ENCODE results near the gene USP5. TPM values are rescaled to one million over a fixed set of nuclear protein-coding genes. Genes with fewer than 3 reads are reported as not detected.
A peak's percentile ranks its signal among the peaks of the same experiment; 100 is the strongest.
"Not testable (repeated sequence)": the region's sequence is repeated elsewhere in the genome, so short reads cannot be mapped to it uniquely, and the experiment has no call there.

The USP5 gene
- total RNA-seq, 2 experiments from 2014 or later, result 31.8 to 33.4 TPM

DNA sequence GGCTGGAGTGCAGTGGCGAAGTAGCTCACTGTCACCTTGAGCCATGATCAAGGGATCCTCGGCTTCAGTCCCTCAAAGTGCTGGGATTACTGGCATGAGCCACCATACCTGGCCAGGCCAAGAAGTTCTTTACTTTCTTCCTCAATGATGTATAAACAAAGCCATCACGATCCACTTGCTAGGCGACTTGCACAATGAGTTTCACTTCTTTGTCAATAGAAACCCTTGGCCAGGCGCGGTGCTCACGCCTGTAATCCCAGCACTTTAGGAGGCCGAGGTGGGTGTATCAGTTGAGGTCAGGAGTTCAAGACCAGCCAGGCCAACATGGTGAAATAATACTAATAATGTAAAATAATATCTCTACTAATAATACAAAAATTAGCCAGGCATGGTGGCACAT is 35.5 kb downstream of the USP5 start:
- no peaks in the 10 kb centered on the region for H3K9me3 ChIP-seq (ENCODE audit: control insufficient read depth in 1 of 2, insufficient read depth in 1 of 2, low read length in 2 of 2)
- no peaks in the 10 kb centered on the region for H3K36me3 Mint-ChIP-seq (ENCODE audit: low read depth)
- peaks cover 13% of the 10 kb centered on the region for H3K4me1 Mint-ChIP-seq (ENCODE audit: low read depth)
- H3K9me3 Mint-ChIP-seq, result no peaks in the 10 kb centered on the region
- ChIA-PET POLR2A (no interaction called here), CTCF (interaction anchor here (1.2 to 1.9 kb wide), 2 partner anchors 13 to 15 kb away, joined by 3 to 8 read pairs; partner anchors contain the start of gene SPSB2)
- ATAC-seq (ENCODE audit: poor library complexity), result no peak
- no peak overlapping the region for H3K4me3 Mint-ChIP-seq
- no peak for DNase-seq
- no peak overlapping the region for H3K27ac Mint-ChIP-seq
- H3K4me3 ChIP-seq (ENCODE audit: low read length), result no peak overlapping the region
- no peaks in the 10 kb centered on the region for H3K27me3 ChIP-seq (ENCODE audit: control insufficient read depth in 1 of 2, insufficient read depth in 2 of 2, low read length in 2 of 2)
- intact Hi-C loops (cut with DNase I, micrococcal nuclease), result no loop called here
- TF ChIP-seq, protein P1, sequence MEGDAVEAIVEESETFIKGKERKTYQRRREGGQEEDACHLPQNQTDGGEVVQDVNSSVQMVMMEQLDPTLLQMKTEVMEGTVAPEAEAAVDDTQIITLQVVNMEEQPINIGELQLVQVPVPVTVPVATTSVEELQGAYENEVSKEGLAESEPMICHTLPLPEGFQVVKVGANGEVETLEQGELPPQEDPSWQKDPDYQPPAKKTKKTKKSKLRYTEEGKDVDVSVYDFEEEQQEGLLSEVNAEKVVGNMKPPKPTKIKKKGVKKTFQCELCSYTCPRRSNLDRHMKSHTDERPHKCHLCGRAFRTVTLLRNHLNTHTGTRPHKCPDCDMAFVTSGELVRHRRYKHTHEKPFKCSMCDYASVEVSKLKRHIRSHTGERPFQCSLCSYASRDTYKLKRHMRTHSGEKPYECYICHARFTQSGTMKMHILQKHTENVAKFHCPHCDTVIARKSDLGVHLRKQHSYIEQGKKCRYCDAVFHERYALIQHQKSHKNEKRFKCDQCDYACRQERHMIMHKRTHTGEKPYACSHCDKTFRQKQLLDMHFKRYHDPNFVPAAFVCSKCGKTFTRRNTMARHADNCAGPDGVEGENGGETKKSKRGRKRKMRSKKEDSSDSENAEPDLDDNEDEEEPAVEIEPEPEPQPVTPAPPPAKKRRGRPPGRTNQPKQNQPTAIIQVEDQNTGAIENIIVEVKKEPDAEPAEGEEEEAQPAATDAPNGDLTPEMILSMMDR (IDR thresholded peaks at IDR 0.05), result no peak
- H3K27me3 Mint-ChIP-seq, result no peaks in the 10 kb centered on the region
- H3K27ac ChIP-seq (ENCODE audit: low read depth in 1 of 2, low read length in 2 of 2), result no peak overlapping the region
- peaks cover 18% of the 10 kb centered on the region for H3K4me1 ChIP-seq (ENCODE audit: insufficient read depth, low read length)
- H3K36me3 ChIP-seq (ENCODE audit: insufficient read depth, low read length), result peaks cover 11% of the 10 kb centered on the region

DNA sequence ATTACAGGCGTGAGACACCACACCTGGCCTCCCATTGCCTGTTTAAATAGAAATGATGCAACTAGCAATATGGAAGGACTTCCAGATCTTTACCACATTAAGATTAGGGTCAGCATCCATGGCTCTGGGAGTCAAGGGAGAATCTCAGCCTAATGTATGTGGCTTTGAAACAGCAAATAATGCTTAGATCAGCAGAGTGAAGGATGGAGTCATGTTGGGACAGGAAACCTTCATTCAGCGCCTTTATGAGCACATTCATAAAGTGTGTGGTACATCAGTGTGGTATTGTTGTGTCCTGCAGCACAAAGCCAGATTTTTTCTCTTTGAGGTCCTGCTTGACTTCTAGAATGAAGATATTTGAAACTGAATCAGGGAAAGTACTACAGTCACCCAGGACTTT is 36.4 kb downstream of the USP5 start:
- DNase-seq, result no peak
- H3K36me3 Mint-ChIP-seq (ENCODE audit: low read depth), result no peaks in the 10 kb centered on the region
- H3K4me1 ChIP-seq (ENCODE audit: insufficient read depth, low read length), result peaks cover 18% of the 10 kb centered on the region
- H3K36me3 ChIP-seq (ENCODE audit: insufficient read depth, low read length), result peaks cover 11% of the 10 kb centered on the region
- H3K9me3 ChIP-seq (ENCODE audit: control insufficient read depth in 1 of 2, insufficient read depth in 1 of 2, low read length in 2 of 2), result no peaks in the 10 kb centered on the region
- H3K27ac Mint-ChIP-seq, result no peak overlapping the region
- no peaks in the 10 kb centered on the region for H3K27me3 ChIP-seq (ENCODE audit: control insufficient read depth in 1 of 2, insufficient read depth in 2 of 2, low read length in 2 of 2)
- CTCF ChIA-PET, result interaction anchor here (1.9 kb wide), 1 partner anchor 16 kb away, joined by 8 read pairs; the partner anchor contains the start of gene SPSB2
- no peak overlapping the region for H3K27ac ChIP-seq (ENCODE audit: low read depth in 1 of 2, low read length in 2 of 2)
- H3K4me1 Mint-ChIP-seq (ENCODE audit: low read depth), result peaks cover 13% of the 10 kb centered on the region
- TF ChIP-seq, protein P1 (IDR thresholded peaks at IDR 0.05), result no peak
- POLR2A ChIA-PET, result no interaction called here
- ATAC-seq (ENCODE audit: poor library complexity), result no peak
- H3K4me3 ChIP-seq (ENCODE audit: low read length), result no peak overlapping the region
- no peaks in the 10 kb centered on the region for H3K9me3 Mint-ChIP-seq
- no peaks in the 10 kb centered on the region for H3K27me3 Mint-ChIP-seq
- intact Hi-C loops (cut with DNase I, micrococcal nuclease), result no loop called here
- H3K4me3 Mint-ChIP-seq, result no peak overlapping the region

DNA sequence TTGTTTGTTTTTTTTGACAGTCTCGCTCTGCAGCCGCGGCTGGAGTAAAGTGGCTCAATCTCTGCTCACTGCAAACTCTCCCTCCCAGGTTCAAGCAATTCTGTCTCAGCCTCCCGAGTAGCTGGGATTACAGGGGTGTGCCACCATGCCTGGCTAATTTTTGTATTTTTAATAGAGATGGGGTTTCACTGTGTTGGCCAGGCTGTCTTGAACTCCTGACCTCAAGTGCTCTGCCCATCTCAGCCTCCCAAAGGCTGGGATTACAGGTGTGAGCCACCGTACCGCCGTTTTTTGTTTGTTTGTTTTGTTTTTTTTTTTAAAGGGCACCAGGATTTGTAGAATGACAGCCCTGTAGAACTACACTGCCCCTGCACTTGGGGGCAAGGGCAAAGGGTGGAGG is 36.8 kb downstream of the USP5 start:
- CTCF ChIA-PET; H3K36me3 ChIP-seq (ENCODE audit: insufficient read depth, low read length); H3K4me3 Mint-ChIP-seq; H3K9me3 ChIP-seq (ENCODE audit: control insufficient read depth in 1 of 2, insufficient read depth in 1 of 2, low read length in 2 of 2); intact Hi-C loops (cut with DNase I, micrococcal nuclease); H3K36me3 Mint-ChIP-seq (ENCODE audit: low read depth); POLR2A ChIA-PET; H3K27ac Mint-ChIP-seq; H3K27me3 ChIP-seq (ENCODE audit: control insufficient read depth in 1 of 2, insufficient read depth in 2 of 2, low read length in 2 of 2); ATAC-seq (ENCODE audit: poor library complexity); H3K9me3 Mint-ChIP-seq; H3K4me3 ChIP-seq (ENCODE audit: low read length); DNase-seq; H3K27ac ChIP-seq (ENCODE audit: low read depth in 1 of 2, low read length in 2 of 2); H3K27me3 Mint-ChIP-seq: not testable (repeated sequence)
- H3K4me1 Mint-ChIP-seq (ENCODE audit: low read depth), result peaks cover 13% of the 10 kb centered on the region
- peaks cover 18% of the 10 kb centered on the region for H3K4me1 ChIP-seq (ENCODE audit: insufficient read depth, low read length)

DNA sequence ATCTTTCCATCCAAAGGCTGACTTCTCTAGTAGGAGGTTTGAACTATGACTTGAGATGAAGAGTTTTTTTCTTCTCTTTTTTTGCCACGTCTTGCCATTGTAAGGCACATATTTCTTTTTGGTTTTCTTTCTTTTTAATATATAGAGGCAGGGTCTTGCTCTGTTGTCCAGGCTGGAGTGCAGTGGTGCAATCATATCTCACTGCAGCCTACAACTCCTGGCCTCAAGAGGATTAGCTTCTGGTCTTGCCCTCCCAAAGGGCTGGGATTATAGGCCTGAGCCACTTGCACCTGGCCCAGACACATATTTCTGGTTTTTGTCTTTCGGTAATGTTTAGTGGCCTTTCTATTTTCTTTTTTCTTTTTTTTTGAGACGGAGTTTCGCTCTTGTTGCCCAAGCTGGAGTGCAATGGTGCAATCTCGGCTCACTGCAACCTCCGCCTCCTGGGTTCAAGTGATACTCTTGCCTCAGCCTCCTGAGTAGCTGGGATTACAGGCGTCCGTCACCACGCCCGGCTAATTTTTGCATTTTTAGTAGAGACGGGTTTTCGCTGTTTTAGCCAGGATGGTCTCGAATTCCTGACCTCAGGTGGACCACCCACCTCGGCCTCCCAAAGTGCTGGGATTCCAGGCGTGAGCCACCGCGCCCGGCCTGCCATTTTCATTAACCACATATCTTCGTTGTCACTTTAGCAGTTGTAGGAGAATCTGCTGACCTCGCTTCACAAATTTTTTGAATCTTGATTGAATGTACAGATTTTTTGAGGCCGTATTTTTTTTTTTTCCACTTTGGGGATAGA is 38.0 kb downstream of the USP5 start:
- Mint-ChIP-seq H3K27ac (peak overlapping the region; percentile 92), H3K4me3 (peak overlapping the region; percentile 88), H3K4me1 (ENCODE audit: low read depth) (peaks cover 13% of the 10 kb centered on the region)
- not testable (repeated sequence) for H3K36me3 Mint-ChIP-seq (ENCODE audit: low read depth); H3K9me3 Mint-ChIP-seq; H3K27me3 Mint-ChIP-seq; H3K36me3 ChIP-seq (ENCODE audit: insufficient read depth, low read length); H3K9me3 ChIP-seq (ENCODE audit: control insufficient read depth in 1 of 2, insufficient read depth in 1 of 2, low read length in 2 of 2); DNase-seq; ATAC-seq (ENCODE audit: poor library complexity); H3K4me3 ChIP-seq (ENCODE audit: low read length); H3K27me3 ChIP-seq (ENCODE audit: control insufficient read depth in 1 of 2, insufficient read depth in 2 of 2, low read length in 2 of 2)
- POLR2A ChIA-PET, result interaction anchor here (0.5 to 1.9 kb wide), 2 partner anchors 19 to 21 kb away, joined by 4 to 15 read pairs; no protein-coding TSS in a partner anchor
- intact Hi-C loops (cut with DNase I, micrococcal nuclease), result loop anchor here (1.0 to 5.0 kb wide), 3 partner anchors 15 to 38 kb away; partner anchors contain the start of genes CDCA3 (in 1 of the 2), LRRC23 (in 1 of the 2), SPSB2 (in 1 of the 2) and USP5 (in 1 of the 2)
- CTCF ChIA-PET, result interaction anchor here (2.0 to 3.7 kb wide), 2 partner anchors 18 to 19 kb away, joined by 30 to 153 read pairs; partner anchors contain the start of genes SPSB2 and TPI1
- Histone ChIP-seq H3K4me1 (ENCODE audit: insufficient read depth, low read length) (peaks cover 18% of the 10 kb centered on the region), H3K27ac (ENCODE audit: low read depth in 1 of 2, low read length in 2 of 2) (peak overlapping the region in 1 of 2 donors; percentile 44)
